Endodermal cell (in vitro differentiated cells): ENCODE data around the gene INTS3. TPM values are rescaled to one million over a fixed set of nuclear protein-coding genes. Genes with fewer than 3 reads are reported as not detected.

Experiments
- DNase-seq: peaks from one replicate; pipeline ENCODE4 v3.0.0-alpha.2; 2017
- H3K27ac ChIP-seq: 2 replicates; pipeline ENCODE4 v1.5.1; 2013; ENCODE audit warnings: mild to moderate bottlenecking, low read depth, low read length, moderate library complexity
- H3K27me3 ChIP-seq: 2 replicates; pipeline ENCODE4 v1.6.1; 2013; ENCODE audit warnings: mild to moderate bottlenecking, low read length, moderate library complexity; ENCODE audit not compliant: insufficient read depth, control insufficient read depth, poor library complexity, severe bottlenecking
- H3K36me3 ChIP-seq: 2 replicates; pipeline ENCODE4 v1.7.0; 2013; ENCODE audit warnings: mild to moderate bottlenecking, low read length, moderate library complexity; ENCODE audit not compliant: control insufficient read depth, insufficient read depth
- H3K4me1 ChIP-seq: one replicate; pipeline ENCODE4 v1.7.0; 2013; ENCODE audit warnings: low read length; ENCODE audit not compliant: control insufficient read depth, insufficient read depth
- H3K4me3 ChIP-seq: 2 replicates; pipeline ENCODE4 v1.5.1; 2013; ENCODE audit warnings: mild to moderate bottlenecking, low read length, moderate library complexity
- H3K9ac ChIP-seq: 2 replicates; pipeline ENCODE4 v1.6.1; 2013; ENCODE audit warnings: mild to moderate bottlenecking, low read length, moderate library complexity; ENCODE audit not compliant: poor library complexity, severe bottlenecking; ENCODE audit errors: extremely low read depth
- H3K9me3 ChIP-seq: 2 replicates; pipeline ENCODE4 v1.6.1; 2013; ENCODE audit warnings: mild to moderate bottlenecking, low read length, moderate library complexity; ENCODE audit not compliant: control insufficient read depth
- H3K27ac Mint-ChIP-seq: 2 replicates; pipeline ENCODE4 v1.8.0; 2020; ENCODE audit warnings: mixed read lengths
- H3K27me3 Mint-ChIP-seq: 2 replicates; pipeline ENCODE4 v1.8.0; 2021; ENCODE audit warnings: mild to moderate bottlenecking, mixed read lengths; ENCODE audit not compliant: insufficient read depth
- H3K36me3 Mint-ChIP-seq: 2 replicates; pipeline ENCODE4 v1.8.0; 2020; ENCODE audit warnings: low read depth, mixed read lengths
- H3K4me1 Mint-ChIP-seq: 2 replicates; pipeline ENCODE4 v1.8.0; 2020; ENCODE audit warnings: mixed read lengths
- H3K4me3 Mint-ChIP-seq: 2 replicates; pipeline ENCODE4 v1.8.0; 2020; ENCODE audit warnings: mild to moderate bottlenecking, moderate library complexity, mixed read lengths
- H3K9me3 Mint-ChIP-seq: 2 replicates; pipeline ENCODE4 v1.8.0; 2020; ENCODE audit warnings: mild to moderate bottlenecking, mixed read lengths
- CTCF ChIP-seq: fragments of 200-600 bp; sonication (generic); conservative IDR thresholded peaks from 2 replicates; pipeline ENCODE4 v1.5.0; 2021; ENCODE audit warnings: antibody characterized with exemption, mild to moderate bottlenecking
- WGBS, 2 experiments: methylation state at CpG; one replicate each; pipeline versions ENCODE4 v1.1.5 to v1.1.7; 2013; ENCODE audit warnings: missing lambda C conversion rate in 2 of 2, mixed read lengths in 1 of 2; ENCODE audit not compliant: insufficient coverage in 1 of 2, insufficient read length in 1 of 2; 5-methylcytosine and 5-hydroxymethylcytosine counted together
- total RNA-seq, 2 donors: library from RNA; stranded (reverse); fragmentation: NEBNext Ultra II Directional in 1 of 2; extraction: Animal tissue kit (Norgen Biotek cat#: 25700) in 1 of 2; gene quantifications; 2 replicates in 1 of 2; 3 replicates in 1 of 2; pipeline ENCODE4 v1.2.1, GENCODE V29; 2021

Gene INTS3
- total RNA-seq, 2 donors from 2014 or later = 94.4 to 117 TPM

GRCh38 chr1:153792631-153793041 is 64.8 kb downstream of the INTS3 start:
- no peaks in the 10 kb centered on the region for H3K4me1 ChIP-seq
- WGBS, 2 experiments = 75 to 86% methylated on average over 2 to 11 of the region's 11 CpGs
- Mint-ChIP-seq H3K4me1 (peaks cover 12% of the 10 kb centered on the region), H3K4me3 (no peak overlapping the region), H3K36me3 (no peaks in the 10 kb centered on the region), H3K27me3 (no peaks in the 10 kb centered on the region), H3K9me3 (no peaks in the 10 kb centered on the region), H3K27ac (peak overlapping the region; percentile 41)
- peak overlapping the region; percentile 97 for H3K27ac ChIP-seq
- H3K9ac ChIP-seq = no peak overlapping the region
- no peaks in the 10 kb centered on the region for H3K9me3 ChIP-seq
- no peak for TF ChIP-seq CTCF
- no peaks in the 10 kb centered on the region for H3K36me3 ChIP-seq
- H3K4me3 ChIP-seq = no peak overlapping the region
- peak; percentile 57 for DNase-seq
- no peaks in the 10 kb centered on the region for H3K27me3 ChIP-seq

DNA sequence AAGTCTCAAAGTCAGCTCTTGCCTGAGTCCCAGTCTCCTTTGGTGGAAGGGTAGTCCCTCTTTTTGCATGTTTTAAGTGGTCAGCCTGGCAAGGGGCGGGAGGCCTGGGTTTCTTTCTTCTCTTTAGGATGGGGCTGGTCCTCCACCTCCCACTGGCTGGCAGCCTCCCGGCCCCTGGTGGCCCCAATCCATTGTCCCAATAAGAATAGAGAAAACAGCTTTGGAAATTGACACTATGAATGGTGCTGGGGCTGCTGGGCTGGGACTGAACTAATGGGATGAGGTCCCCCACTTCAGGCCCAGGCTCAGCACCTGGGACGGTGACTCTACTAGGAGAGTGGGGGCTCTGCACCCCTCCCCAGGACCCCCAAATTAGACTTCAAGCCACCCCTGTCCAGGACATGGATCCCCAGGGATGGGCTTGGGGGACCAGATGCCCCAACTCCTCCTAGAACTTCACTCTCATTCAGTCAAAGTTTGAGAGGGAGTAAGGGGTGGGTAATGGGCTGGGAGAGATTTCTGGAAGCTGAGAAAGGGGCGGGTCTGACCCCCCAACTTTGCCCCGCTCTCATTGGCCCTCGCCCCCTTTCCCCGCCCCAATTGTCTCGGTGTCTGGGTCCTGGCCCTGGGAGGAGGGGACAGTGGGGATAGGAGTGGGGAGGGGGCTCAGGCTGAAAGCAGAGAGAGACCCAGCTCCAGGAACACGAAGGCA is 65.6 kb downstream of the INTS3 start:
- 33 to 78% methylated on average over 3 to 9 of the region's 9 CpGs for WGBS, 2 experiments
- Mint-ChIP-seq H3K36me3 (no peaks in the 10 kb centered on the region), H3K4me1 (peaks cover 12% of the 10 kb centered on the region), H3K27ac (no peak overlapping the region), H3K27me3 (no peaks in the 10 kb centered on the region), H3K9me3 (no peaks in the 10 kb centered on the region), H3K4me3 (no peak overlapping the region)
- DNase-seq = no peak
- no peaks in the 10 kb centered on the region for H3K4me1 ChIP-seq
- no peaks in the 10 kb centered on the region for H3K36me3 ChIP-seq
- H3K9me3 ChIP-seq = no peaks in the 10 kb centered on the region
- TF ChIP-seq CTCF = no peak
- no peak overlapping the region for H3K9ac ChIP-seq
- H3K27me3 ChIP-seq = no peaks in the 10 kb centered on the region
- H3K27ac ChIP-seq = peak overlapping the region; percentile 97
- H3K4me3 ChIP-seq = no peak overlapping the region

DNA sequence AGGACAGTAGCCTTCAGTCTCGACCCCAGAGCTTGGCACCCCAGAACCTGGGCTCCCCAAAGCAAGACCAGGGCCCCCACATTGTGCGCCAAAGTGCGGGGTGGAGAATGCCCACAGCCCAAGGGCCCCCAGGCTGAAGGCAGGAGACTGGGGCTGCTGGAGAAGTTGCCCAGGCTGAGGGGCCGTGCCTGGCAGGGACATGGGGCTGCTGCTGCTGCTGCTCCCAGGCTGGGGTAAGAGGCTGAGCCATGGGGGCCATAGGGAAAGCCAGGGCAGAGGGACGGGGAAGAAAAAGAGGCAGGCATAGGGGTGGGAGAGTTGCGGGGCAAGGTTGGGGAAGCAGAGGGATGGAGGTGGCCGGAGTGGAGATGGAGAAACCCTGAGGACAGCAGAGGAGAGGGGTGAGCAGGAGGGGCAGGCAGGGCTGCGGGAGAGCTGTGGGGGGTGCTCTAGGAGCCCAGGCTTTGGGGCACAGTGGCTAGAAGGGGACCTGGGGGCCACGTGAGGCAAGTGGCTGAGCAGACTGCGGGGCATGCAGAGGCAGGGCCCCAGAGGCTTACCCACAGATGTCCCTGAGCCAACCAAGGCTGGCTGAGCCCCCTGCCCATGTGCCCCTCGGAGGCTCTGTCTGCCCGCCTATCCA is 66.2 kb downstream of the INTS3 start:
- H3K36me3 ChIP-seq = no peaks in the 10 kb centered on the region
- no peak overlapping the region for H3K4me3 Mint-ChIP-seq
- H3K27me3 ChIP-seq = no peaks in the 10 kb centered on the region
- no peaks in the 10 kb centered on the region for H3K9me3 Mint-ChIP-seq
- no peaks in the 10 kb centered on the region for H3K4me1 ChIP-seq
- TF ChIP-seq CTCF = no peak
- H3K27me3 Mint-ChIP-seq = no peaks in the 10 kb centered on the region
- H3K4me1 Mint-ChIP-seq = peaks cover 12% of the 10 kb centered on the region
- peak overlapping the region; percentile 97 for H3K27ac ChIP-seq
- H3K9me3 ChIP-seq = no peaks in the 10 kb centered on the region
- no peak for DNase-seq
- no peaks in the 10 kb centered on the region for H3K36me3 Mint-ChIP-seq
- no peak overlapping the region for H3K27ac Mint-ChIP-seq
- no peak overlapping the region for H3K9ac ChIP-seq
- no peak overlapping the region for H3K4me3 ChIP-seq
- WGBS, 2 experiments = 82 to 85% methylated on average over 5 to 12 of the region's 12 CpGs
